NB4 (cell line): ENCODE data around the gene FNDC5.

Experiments
- DNase-seq: peaks from one replicate; pipeline ENCODE4 v3.0.0; 2010; ENCODE audit warnings: low read depth
- H3K4me3 ChIP-seq: one replicate; pipeline ENCODE4 v1.5.1; 2011; ENCODE audit warnings: mild to moderate bottlenecking, low read depth, low read length, moderate library complexity
- MYC ChIP-seq: IDR thresholded peaks from 2 replicates; pipeline ENCODE4 v1.6.1; 2011; ENCODE audit warnings: low read depth, low read length
- POLR2A ChIP-seq: IDR thresholded peaks from 2 replicates; pipeline ENCODE4 v1.6.1; 2011; ENCODE audit warnings: mild to moderate bottlenecking; ENCODE audit not compliant: insufficient read length; ENCODE audit errors: extremely low read depth
- TF ChIP-seq, protein P1 (sequence below): IDR thresholded peaks from one replicate; pipeline ENCODE4 v1.5.1; 2012; ENCODE audit warnings: low read depth, low read length
- TF ChIP-seq, protein P2 (sequence below): IDR thresholded peaks from 2 replicates; pipeline ENCODE4 v1.6.1; 2011; ENCODE audit warnings: low read depth, low read length

Gene FNDC5

DNA sequence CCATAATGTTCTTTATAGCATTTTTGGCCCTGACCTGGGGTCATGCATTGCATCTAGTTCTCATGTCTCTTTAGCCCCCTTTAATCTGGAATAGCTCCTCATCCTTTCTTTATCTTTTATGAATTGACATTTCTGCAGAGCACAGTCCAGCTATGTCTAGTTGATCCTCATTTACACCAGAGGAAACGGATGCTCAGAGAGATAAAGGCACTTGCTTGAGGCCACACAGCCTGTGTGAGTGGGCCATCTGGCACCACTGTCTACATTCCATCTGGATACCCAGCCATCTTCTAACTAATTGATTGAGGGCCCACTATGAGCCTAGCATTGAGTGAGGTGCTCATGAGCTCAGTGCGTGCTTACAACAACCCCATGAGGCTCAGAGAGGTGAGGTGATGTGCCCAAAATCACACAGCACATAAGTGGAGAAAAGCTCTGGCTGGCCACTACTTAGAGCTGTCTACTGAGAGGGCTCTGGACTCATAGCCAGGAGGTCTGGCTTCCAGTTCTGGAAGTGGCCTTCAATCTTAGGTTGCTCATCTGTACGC, 19.1 kb upstream of the FNDC5 start:
- no peak overlapping the region for H3K4me3 ChIP-seq
- DNase-seq, result no peak
- TF ChIP-seq, protein P1, sequence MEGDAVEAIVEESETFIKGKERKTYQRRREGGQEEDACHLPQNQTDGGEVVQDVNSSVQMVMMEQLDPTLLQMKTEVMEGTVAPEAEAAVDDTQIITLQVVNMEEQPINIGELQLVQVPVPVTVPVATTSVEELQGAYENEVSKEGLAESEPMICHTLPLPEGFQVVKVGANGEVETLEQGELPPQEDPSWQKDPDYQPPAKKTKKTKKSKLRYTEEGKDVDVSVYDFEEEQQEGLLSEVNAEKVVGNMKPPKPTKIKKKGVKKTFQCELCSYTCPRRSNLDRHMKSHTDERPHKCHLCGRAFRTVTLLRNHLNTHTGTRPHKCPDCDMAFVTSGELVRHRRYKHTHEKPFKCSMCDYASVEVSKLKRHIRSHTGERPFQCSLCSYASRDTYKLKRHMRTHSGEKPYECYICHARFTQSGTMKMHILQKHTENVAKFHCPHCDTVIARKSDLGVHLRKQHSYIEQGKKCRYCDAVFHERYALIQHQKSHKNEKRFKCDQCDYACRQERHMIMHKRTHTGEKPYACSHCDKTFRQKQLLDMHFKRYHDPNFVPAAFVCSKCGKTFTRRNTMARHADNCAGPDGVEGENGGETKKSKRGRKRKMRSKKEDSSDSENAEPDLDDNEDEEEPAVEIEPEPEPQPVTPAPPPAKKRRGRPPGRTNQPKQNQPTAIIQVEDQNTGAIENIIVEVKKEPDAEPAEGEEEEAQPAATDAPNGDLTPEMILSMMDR, result no peak
- TF ChIP-seq MYC, result no peak

DNA sequence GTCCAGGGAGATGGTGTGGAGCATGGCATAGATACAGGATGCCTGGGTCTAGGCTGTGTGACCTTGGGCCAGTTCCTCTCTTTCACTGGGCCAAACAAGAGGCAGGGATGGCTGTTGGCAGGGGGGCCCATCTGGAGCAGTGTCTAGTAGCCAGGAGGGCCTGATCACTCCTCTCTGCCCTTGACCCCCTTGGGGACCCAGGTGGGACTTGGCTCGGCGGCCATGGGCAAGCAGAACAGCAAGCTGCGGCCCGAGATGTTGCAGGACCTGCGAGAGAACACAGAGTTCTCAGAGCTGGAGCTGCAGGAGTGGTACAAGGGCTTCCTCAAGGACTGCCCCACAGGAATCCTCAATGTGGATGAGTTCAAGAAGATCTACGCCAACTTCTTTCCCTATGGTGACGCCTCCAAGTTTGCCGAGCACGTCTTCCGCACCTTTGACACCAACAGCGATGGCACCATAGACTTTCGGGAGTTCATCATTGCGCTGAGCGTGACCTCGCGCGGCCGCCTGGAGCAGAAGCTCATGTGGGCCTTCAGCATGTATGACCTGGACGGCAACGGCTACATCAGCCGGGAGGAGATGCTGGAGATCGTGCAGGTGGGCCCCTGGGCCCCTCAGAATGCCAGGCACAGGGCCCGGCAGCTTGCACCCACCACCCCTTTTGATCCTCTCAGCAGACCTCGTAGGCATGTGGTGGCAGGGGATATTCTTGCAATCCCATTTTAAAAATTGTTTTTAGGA, 18.1 kb upstream of the FNDC5 start:
- TF ChIP-seq, protein P2, sequence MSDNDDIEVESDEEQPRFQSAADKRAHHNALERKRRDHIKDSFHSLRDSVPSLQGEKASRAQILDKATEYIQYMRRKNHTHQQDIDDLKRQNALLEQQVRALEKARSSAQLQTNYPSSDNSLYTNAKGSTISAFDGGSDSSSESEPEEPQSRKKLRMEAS, result no peak
- TF ChIP-seq, protein P1, result no peak
- no peak for TF ChIP-seq MYC
- no peak for TF ChIP-seq POLR2A
- H3K4me3 ChIP-seq, result no peak overlapping the region
- DNase-seq, result no peak

DNA sequence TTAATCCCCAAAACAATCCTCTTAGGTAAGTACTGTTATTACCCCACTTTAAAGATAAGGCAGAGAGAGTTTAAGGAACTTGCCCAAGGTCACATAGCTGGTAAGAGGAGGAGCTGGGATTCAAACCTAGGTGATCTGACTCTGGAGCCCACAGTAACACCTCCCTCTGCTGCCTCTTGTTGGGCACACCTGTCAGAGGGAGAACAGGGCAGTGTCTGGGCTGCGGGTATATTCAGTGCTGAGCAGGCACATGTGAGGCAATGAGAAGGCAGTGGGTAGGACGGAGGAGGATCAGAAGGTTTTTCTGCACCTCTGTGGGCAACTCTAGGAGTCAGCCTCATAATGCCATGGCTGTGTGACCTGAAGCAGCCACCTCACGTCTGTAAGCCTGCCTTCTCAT, 17.4 kb upstream of the FNDC5 start:
- TF ChIP-seq MYC (no peak), POLR2A (no peak)
- TF ChIP-seq, protein P2, result no peak
- TF ChIP-seq, protein P1, result no peak

DNA sequence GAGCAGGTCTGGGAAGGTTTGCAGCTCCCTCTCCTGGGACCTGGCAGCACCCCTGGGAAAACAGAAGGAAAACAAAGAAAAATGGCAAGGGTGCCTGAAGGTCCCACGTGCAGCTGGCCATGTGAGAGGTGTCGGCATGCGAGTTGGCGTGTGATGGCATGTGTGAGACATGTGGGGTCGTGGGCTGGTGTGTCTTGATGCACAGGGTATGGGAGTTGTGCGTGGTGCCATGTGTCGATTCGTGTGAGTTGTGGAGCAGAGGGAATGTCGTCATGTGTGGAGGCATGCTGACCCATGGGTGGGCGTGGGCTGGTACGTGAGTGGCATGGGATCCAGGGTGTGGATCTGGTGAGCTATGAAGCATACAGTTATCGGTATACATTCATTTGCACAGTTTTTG, 16.9 kb upstream of the FNDC5 start:
- H3K4me3 ChIP-seq, result no peak overlapping the region
- DNase-seq, result no peak
- TF ChIP-seq, protein P1, result no peak
- TF ChIP-seq MYC (no peak), POLR2A (no peak)
- TF ChIP-seq, protein P2, result no peak

More for the DNA sequence above, 17.4 kb upstream of the FNDC5 start:
- DNase-seq, result no peak
- no peak overlapping the region for H3K4me3 ChIP-seq

DNA sequence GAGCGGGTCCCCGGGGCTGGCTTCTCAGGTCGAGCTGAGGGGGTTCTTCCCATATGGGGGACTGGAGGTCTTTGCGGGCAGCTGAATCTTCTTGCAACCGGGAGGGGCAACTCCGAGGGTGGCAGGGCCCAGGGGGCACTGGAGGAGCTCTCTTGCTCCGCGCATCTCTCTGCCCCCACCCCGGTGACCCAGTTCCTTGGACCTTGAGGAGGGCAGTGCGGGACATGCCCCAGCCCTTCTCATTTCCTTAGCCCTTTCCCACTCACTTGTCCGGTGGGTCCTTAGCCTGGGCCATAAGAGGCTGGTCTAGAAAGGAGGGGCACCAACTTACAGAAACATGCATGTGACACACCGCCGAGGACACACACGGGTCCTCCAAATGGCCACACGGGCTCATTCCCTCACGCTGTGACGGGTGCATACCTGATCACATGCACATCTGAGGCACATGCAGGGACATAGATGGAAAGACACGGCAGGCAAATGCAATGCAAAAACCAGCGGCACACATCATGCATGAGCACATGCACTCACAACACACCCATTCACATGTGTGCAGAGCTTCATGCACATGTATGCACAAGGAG, 16.2 kb upstream of the FNDC5 start:
- DNase-seq, result no peak
- no peak overlapping the region for H3K4me3 ChIP-seq
- TF ChIP-seq, protein P1, result no peak
- TF ChIP-seq MYC, result no peak
- TF ChIP-seq, protein P2, result no peak
- no peak for TF ChIP-seq POLR2A
